Stimulated activated CD4-positive, alpha-beta T cell treated with anti-CD3 and anti-CD28 coated beads, Interleukin-12 subunit alpha, Interleukin-12 subunit beta, amount 100 ng/mL, for 4 hours (primary cell): ENCODE data around the gene NELFB.

ENCODE experiments used
- DNase-seq: peaks from one replicate; pipeline ENCODE4 v3.0.0-alpha.2; 2020

NELFB gene

GRCh38 chr9:137270929-137271695, 16.0 kb downstream of the NELFB start:
- DNase-seq = no peak

GRCh38 chr9:137271696-137272076, 16.6 kb downstream of the NELFB start:
- DNase-seq = no peak

GRCh38 chr9:137272241-137273094, 17.3 kb downstream of the NELFB start:
- DNase-seq = no peak

- DNase-seq = no peak
Observed at GRCh38 chr9:137273095-137273490, 18.0 kb downstream of the NELFB start.

GRCh38 chr9:137273611-137274320, 18.6 kb downstream of the NELFB start:
- no peak for DNase-seq

- no peak for DNase-seq
Observed at GRCh38 chr9:137275203-137275587, 20.1 kb downstream of the NELFB start.

GRCh38 chr9:137275588-137276472, 20.7 kb downstream of the NELFB start:
- no peak for DNase-seq

GRCh38 chr9:137276473-137277328, 21.6 kb downstream of the NELFB start:
- DNase-seq = no peak

- DNase-seq = no peak
Observed at GRCh38 chr9:137277329-137278041, 22.4 kb downstream of the NELFB start, which contains the start of gene TOR4A. TSS of gene TOR4A (plus strand) at chr9:137277726. CDS start at chr9:137278690, 964 bp downstream.

- DNase-seq = no peak
Observed at GRCh38 chr9:137278061-137278701, 23.1 kb downstream of the NELFB start.

- no peak for DNase-seq
Observed at GRCh38 chr9:137278721-137279711, 23.9 kb downstream of the NELFB start.

- no peak for DNase-seq
Observed at GRCh38 chr9:137279741-137280473, 24.8 kb downstream of the NELFB start.

GRCh38 chr9:137280474-137281344, 25.6 kb downstream of the NELFB start:
- DNase-seq = no peak

GRCh38 chr9:137281345-137282116, 26.4 kb downstream of the NELFB start:
- DNase-seq = no peak

- DNase-seq = no peak
Observed at GRCh38 chr9:137286975-137287383, 31.9 kb downstream of the NELFB start.

GRCh38 chr9:137293094-137293481, 38.0 kb downstream of the NELFB start:
- DNase-seq = no peak
